Testis (tissue), 2 donors: Measurements from ENCODE around the gene GABRD.

ENCODE experiments used
- CTCF ChIP-seq, 3 experiments: fragments of 450-650 bp in 2 of 3; fragments of 200-600 bp in 1 of 3; sonication (generic) in 1 of 3; IDR thresholded peaks; one replicate each; pipeline ENCODE4 v1.5.1; 2016 to 2019; ENCODE audit warnings: antibody characterized with exemption in 3 of 3, mild to moderate bottlenecking in 2 of 3, moderate library complexity in 1 of 3
- POLR2A ChIP-seq: fragments of 450-650 bp; IDR thresholded peaks from one replicate; pipeline ENCODE4 v1.6.1; 2017; ENCODE audit warnings: antibody characterized with exemption, mild to moderate bottlenecking, moderate library complexity

GRCh38 chr1:1989102-1989542, 30.0 kb upstream of the GABRD start:
- TF ChIP-seq CTCF (IDR thresholded peaks at IDR 0.05) = no peak
- no peak for TF ChIP-seq POLR2A
